HL-60/S4 (cell line): ENCODE results near the gene CPT1C.

ENCODE experiments used
- in situ Hi-C: fragments of 300-500 bp; cut with MboI; formaldehyde crosslinking; loops from 2 replicates; pipeline ENCODE4 v1.14.3; 2022; ENCODE audit warnings: low sequenced_read_pairs

CPT1C gene

DNA sequence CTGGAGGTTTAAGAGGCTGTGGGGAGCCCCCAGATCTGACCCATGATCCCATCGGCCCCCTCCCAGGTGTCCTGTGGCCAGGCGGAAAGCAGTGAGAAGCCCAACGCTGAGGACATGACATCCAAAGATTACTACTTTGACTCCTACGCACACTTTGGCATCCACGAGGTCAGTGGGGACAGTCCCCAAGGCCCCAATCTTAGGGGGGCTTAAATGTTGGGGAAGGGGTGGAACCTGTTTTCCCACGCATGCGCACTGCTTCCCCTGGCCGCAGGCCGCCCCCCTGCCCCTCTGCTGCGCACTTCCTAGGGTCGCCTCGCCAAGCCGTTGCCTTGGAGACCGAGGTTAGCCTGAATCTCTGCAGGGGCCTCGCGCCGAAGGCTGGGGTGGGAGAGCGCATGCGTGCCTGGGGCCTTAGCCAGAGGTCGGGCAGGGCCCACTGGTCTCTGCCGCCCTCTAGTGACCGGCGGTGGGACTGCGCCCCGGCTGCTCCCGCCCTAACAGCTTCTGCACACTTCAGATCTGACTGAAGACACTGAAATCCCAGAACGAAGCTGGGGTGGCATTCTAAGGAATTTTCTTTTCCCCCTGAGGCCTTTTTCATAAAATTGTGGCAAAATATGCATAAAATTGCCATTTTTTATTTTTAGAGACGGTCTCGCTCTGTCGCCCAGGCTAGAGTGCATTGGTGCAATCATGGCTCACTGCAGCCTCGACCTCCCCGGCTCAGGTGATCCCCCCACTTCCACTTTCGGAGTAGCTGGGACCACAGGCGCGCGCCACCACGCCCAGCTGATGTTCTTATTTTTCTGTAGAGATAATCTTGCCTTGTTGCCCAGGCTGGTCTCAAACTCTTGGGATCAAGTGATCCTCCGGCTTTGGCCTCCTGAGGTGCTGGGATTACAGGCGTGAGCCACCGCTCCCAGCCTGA is 10.2 kb upstream of the CPT1C start:
- in situ Hi-C loops: no loop called here

DNA sequence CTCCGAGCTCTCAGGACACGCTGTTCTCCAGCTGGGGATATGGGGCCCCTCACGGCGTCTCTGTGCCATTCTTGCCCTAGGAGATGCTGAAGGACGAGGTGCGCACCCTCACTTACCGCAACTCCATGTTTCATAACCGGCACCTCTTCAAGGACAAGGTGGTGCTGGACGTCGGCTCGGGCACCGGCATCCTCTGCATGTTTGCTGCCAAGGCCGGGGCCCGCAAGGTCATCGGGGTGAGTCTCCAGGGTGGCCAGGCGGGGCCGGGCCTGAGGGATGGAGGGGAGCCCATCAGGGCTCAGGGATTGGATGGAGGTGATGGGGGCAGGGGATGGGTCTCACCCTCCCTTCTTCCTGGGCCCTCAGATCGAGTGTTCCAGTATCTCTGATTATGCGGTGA is 9.1 kb upstream of the CPT1C start:
- in situ Hi-C loops: no loop called here

DNA sequence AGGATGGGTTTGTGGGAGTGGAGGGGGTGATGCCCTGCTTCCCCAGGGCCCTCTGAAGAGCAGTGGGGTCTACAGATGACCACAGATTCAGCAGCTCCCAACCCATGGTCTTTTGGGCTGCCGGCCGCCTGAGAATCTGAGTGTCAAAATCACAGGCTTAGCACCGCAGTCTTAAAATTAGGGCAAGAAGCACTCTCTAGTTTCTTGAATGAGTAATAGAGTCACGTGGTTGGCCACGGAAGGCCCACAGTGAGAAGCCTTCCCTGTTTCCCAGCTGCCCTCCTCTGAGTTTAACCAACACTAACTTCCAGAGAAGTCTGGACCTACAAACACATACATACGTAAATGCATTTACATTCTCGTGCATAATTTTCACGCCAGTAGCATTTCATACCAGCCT is 8.6 kb upstream of the CPT1C start:
- in situ Hi-C loops: no loop called here

DNA sequence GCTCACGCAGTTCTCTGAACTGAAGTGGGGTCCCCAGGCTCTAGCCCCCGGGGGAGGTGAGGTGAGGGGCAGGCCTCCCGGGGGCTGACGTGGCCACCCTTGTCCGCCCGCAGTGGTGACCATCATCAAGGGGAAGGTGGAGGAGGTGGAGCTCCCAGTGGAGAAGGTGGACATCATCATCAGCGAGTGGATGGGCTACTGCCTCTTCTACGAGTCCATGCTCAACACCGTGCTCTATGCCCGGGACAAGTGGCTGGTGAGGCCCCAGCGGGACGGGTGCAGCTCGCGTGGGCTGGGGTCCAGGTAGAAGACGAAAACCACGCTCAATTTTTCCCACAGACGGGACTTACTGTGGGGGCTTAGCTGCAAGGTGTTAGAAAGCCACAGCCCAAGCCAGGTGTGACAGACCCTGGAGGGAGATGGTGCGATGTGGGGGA is 7.1 kb upstream of the CPT1C start:
- in situ Hi-C loops: no loop called here

DNA sequence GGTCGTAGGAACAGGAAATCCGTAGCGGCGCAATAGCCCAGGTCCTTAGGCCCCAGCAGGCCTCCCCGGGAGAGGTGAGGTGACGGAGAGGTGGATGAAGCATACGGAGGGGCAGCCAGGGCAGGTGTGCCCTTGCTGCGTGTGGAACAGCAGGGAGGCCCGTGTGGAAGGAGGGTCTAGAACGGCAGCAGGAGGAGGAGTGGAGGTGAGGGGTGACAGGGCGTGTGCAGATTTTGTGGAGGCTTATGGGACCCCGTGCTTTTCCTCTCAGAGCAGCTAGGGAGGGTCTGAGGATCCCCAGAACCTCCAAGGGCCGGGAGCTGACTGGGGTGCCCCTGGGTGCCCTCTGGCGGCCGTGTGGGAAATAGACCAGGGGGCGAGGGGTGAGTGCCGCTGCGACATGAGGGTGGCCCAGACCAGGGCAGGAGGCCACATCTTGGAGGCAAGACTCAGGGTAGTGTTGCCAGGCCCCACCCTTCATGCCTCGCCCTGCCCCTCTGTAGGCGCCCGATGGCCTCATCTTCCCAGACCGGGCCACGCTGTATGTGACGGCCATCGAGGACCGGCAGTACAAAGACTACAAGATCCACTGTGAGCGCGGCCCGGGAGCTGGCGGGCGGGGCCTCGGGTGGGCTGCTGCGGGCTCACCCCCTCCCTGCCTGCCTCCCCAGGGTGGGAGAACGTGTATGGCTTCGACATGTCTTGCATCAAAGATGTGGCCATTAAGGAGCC is 6.5 kb upstream of the CPT1C start:
- in situ Hi-C loops: no loop called here

DNA sequence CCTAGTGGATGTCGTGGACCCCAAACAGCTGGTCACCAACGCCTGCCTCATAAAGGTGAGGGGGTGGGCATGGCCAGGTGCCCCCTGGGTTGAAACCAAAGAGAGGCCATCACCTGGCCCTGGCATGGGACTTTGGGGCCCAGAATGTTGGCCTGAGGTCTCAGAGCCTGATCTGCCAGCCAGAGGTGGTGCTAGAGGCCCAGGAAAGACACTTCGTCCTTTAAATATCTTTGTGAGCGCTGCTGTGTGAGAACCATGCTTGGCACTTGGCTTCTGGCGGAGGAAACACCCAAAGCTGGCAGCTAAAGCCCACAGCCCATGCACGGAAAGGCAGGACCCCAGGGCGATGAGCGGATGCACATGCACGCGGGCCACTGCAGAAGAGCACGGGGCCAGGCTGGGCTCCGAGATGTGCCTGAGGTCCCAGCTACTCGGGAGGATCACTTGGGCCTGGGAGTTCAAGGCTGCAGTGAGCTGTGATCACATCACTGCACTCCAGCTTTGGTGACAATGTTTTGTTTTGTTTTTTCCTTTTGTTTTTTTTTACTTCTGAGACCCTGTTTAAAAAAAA is 5.8 kb upstream of the CPT1C start:
- in situ Hi-C loops: no loop called here

DNA sequence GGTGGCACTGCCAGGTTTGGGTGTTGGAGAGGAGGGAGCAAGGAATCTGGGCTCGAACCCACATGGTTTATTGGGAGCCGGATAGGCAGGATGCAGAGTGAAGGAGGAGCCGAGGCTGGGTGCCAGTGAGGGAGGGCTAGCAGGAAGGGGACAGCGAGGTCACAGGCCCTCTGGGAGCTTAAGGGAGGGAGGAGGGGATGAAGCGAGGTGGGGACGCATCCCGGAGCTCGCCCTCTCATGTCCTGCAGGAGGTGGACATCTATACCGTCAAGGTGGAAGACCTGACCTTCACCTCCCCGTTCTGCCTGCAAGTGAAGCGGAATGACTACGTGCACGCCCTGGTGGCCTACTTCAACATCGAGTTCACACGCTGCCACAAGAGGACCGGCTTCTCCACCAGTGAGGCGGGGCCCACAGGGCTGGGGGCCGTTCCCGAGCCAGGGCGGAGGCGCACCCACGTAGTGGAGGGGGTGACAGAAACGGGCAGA is 5.0 kb upstream of the CPT1C start:
- in situ Hi-C loops: no loop called here

DNA sequence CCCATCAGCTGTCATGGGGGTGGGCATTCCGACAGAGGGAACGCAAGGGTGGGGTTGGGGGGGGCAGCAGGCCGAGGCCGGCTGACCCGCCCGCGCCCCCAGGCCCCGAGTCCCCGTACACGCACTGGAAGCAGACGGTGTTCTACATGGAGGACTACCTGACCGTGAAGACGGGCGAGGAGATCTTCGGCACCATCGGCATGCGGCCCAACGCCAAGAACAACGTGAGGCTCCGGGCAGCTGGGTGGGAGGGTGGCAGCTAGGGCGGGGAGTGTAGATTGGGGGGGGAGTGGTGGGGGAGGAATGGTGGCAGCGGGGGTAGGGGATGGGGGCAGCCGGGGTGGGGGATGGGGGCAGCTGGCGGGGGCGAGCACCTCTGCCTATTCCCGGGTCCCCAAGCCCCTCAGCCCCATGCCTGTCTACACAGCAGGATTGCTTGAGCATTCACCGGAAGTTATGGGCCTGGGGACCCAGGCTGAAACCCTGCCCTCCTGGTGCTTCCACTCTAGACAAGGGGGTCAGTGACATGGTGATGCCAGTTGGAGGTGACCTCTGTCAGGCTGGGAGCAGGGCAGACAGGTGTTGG is 4.3 kb upstream of the CPT1C start:
- in situ Hi-C loops: no loop called here

DNA sequence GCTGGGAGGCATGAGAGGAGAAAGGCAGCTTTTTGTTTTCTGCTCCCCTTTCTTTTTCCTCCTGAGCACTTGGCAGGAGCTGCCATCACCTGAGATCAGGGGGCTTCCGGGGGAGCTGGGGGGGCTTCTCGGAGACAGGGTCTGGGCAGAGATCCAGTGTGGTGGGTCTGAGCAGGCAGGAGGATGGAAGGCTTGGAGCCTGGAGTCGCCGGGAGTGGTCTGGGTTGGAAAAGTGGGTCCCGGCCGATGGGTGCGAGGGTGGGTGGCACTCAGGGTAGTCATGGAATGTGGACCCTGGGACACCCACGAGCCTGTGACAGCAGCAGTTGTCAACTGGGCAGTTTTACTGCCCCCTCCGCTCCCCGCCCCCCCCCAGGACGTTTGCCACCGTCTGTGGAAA is 3.8 kb upstream of the CPT1C start:
- in situ Hi-C loops: no loop called here

DNA sequence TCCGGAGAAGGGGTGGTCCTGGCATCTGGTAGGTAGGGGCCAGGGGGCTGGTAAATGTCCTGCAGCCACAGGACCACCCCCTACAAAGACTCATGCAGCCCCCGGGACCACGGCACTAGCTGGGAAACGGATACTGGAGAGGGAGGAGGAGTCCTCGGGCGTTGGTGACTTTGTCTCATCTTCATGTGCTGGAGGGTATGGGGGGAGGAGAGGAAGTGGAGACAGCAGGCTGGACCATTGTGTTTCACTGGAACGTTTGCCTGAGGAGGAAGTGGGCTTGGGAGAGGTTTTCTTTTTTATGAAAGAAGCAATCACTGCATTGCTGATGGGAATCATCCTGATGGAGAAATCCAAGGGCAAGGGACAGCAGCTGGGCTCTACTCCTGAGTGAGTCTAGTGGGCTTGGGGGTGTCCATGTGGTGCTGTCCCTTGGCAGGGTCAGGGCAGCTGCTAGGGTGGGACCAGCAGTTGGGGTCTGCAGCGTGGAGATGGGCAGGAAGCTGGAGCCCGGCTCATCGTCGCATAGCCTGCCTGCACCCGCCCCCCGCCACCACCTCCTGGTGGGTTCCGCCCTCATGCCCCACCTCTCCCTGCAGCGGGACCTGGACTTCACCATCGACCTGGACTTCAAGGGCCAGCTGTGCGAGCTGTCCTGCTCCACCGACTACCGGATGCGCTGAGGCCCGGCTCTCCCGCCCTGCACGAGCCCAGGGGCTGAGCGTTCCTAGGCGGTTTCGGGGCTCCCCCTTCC is 3.2 kb upstream of the CPT1C start:
- in situ Hi-C loops: no loop called here

DNA sequence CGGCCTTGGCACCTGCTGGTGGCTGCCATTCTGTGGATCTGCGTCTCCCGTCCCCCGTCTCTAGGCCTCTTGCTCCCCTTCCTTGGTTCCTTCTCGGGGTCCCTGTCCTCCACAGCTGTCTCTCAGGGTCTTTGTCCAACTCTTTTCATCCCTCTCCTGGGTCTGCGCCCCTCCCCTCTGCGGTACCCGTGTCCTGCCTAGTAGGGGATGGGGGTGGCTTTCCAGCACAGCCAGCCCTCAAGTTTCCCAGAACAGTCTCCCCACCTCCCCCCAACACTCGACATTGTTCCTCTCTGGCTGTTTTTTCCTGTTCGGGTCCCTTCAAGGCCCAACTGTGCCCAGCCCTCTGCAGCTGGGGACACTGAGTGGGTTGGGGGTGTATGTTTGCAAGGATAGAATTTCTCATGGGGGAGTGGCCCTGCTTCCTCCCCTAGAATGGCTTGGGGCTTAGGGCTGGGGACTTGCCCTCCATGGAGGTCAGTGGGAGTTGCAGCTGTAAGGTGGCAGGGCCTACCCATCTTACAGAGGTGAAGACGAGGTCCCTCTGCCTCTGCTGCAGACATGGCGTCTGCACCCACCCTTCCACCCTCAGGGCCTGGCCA is 2.3 kb upstream of the CPT1C start:
- in situ Hi-C loops: no loop called here

DNA sequence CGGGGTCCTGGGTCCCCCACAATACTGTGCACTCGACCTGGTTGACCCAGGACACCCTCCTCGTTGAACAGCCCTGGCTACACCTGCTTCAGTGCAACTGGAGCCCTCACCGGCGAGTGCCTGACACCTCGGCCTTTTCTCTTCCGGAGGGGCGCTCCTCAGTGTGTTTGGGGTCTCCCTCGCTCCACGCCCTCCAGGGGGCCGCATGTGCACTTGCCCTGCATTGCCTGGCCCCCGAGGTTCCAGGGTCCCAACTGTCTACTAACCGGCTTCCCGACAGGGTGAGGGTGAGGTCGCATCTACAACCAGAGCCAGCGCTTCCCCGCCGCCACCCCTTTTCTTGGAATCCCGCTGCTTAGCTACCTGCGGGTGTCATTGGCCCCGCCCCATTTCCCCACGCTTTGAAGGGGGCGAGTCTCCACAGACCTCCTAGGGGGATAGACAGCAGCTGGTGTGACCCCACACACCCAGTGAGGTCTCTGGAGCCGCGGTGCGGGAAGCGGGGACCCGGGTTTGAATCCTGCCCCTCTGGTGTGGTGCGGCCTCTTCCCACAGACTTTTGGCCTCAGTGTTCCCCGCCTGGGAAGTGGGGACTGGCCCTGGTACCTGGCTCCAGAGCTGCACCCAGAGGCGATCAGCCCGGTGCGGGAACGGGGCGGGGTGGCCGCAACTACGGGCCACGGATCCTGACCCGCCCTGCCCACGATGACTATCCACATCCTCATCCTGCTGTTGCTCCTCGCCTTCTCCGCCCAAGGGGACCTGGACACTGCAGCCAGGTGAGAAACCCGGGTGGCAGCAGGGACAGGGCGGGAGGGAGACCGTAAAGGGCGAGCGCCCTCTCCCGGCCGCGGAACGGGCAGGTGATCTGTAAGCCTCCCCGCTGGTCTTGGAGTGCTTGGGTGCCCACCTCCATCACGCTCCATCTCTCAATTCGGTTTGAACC is 1.5 kb upstream of the CPT1C start, which contains the start of gene ADM5:
TSS of gene ADM5 (plus strand) at position 462 of the 946 bp plus-strand sequence. CDS start at position 706, 244 bp downstream.
- in situ Hi-C loops: no loop called here

DNA sequence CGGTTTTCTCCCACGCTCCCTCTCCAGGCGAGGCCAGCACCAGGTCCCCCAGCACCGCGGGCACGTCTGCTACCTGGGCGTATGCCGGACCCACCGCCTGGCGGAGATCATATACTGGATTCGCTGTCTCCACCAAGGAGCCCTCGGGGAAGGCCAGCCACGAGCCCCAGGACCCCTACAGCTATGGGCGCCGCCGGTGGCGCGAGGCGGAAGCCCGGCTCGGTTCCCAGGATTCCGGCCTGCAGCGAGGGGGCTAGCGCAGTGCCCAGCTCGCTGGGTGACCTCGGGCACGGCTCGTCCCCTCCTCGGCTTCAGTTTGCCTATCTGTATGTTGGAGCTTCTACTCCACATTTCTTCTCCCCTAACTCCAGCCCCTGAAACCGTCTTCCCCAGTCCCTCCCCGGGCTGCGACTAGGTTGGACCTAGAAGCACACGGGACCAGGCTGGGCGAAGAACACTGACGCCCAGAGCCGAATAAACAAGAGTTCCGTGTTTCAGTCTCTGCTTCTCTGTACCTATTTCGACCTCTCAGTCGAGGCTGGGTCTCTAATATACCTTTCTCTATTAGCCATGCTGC is 749 bp upstream of the CPT1C start:
- in situ Hi-C loops: no loop called here

DNA sequence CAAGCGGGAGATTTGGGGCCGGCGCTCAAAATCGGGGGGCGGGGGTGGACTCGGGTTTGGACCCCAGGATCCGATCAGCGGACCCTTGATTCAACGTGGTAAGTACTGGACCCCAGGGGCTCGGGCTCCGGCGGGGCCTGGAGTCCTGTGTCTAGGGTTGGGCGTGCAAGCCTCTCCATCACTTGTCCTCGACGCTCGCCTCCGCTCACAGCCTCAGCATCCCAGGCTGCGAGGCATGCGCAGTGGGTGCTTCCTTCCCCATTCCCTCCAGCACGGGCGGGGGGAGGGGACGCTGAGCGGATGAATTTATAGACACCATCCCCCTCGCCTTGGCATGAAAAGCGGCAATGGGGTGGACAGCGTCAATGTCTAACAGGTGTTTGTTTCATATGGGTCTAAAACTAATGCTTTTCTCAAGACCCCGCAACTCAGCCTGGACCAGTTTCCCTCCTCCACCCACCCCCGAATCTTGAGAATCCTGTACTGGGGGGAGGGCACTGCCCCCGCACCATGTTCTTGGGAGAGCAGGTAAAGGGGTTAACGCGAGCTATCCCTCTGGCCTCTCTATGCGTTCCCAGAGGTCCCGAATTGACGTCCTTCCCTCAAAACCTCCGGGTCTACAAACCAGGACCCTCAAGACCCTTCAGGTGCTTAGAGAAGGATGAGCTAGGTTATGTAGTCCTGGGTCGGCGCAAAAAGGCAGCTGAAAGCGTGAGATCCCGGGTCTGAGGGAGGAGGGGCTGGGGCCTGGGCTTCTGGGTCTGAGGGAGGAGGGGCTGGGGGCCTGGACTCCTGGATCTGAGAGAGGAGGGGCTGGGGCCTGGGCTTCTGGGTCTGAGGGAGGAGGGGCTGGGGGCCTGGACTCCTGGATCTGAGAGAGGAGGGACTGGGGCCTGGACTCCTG is 579 bp downstream of the CPT1C start:
- in situ Hi-C loops: no loop called here

DNA sequence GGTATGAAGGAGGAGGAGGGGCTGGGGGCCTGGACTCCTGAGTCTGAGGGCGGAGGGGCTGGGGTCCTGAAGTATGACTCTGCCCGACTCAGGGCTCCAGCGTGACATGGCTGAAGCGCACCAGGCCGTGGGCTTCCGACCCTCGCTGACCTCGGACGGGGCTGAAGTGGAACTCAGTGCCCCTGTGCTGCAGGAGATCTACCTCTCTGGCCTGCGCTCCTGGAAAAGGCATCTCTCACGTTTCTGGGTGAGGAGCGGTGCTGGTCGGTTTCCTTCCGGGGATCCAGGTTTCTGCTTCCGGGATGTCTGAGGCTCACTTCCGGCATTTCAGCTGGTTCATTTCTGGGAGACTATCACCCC is 1.2 kb downstream of the CPT1C start:
- in situ Hi-C loops: no loop called here

DNA sequence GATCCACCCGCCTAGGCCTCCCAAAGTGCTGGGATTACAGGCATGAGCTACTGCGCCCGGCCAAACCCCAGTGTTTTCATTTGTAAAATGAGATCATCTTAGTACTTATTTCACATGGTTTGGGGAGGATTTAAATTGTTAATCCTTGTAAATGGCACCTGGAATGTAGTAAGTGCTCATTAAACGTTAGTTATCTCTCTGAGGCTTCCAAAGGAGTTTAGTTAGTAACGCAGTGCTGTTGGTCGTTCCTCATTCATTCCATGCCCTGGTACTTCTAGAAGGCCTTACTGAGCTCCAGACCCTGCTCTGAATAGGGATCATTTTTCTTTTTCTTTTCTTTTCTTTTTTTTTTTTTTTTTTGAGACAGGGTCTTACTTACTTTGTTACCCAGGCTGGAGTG is 5.2 kb downstream of the CPT1C start:
- in situ Hi-C loops: no loop called here

DNA sequence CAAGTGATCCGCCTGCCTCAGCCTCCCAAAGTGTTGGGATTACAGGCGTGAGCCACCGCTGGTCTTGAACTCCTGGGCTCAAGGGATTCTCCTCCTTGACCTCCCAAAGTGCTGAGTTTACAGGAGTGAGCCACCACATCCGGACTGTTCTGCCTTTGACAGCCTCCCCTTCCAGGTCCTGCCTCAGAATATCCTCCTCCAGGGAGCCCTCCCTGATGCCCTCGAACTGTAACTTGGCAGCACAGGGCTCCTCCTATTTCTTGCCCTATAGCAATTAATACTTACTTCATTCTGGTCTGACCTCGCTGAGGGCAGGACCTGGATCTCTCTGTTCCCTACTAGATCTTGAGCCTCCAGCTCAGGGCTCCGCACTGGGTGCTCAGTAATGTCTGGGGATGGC is 5.9 kb downstream of the CPT1C start:
- in situ Hi-C loops: no loop called here

DNA sequence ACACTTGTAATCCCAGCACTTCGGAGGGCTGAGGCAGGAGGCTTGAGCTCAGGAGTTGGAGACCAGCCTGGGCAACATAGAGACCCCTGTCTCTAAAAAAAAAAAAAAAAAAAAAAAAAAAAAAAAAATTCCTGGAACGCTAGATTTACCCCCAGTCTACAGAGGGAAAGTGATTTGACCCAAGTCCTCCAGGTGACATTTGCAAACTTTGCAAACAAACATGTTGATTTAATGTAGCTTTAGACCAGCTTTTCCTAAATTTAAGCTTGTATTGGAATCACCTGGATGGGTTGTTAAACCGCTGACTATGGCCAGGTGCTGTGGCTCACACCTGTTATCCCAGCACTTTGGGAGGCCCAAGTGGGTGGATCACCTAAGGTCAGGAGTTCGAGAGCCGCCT is 8.4 kb downstream of the CPT1C start:
- in situ Hi-C loops: no loop called here
